H1 (cell line): ENCODE data around the gene SLC38A7.

Source experiments
- CBX5 ChIP-seq: fragments of 300-800, 300-1000 bp; sonication (generic); IDR thresholded peaks from 2 replicates; pipeline ENCODE4 v1.7.1; 2016; ENCODE audit warnings: antibody characterized with exemption, low read length, low read depth
- CREB1 ChIP-seq: IDR thresholded peaks from 2 replicates; pipeline ENCODE4 v1.6.1; 2012; ENCODE audit warnings: inconsistent platforms
- CTCF ChIP-seq, 3 experiments: IDR thresholded peaks; 1 replicate in 2 of 3; 2 replicates in 1 of 3; pipeline versions ENCODE4 v1.5.1 to v1.6.1; 2011; ENCODE audit warnings: low read length in 3 of 3, mild to moderate bottlenecking in 3 of 3, inconsistent platforms in 2 of 3, low read depth in 1 of 3, moderate library complexity in 1 of 3; ENCODE audit not compliant: insufficient read depth in 1 of 3; ENCODE audit errors: control extremely low read depth in 1 of 3
- POLR2A ChIP-seq, 2 experiments: IDR thresholded peaks; 1 replicate in 1 of 2; 2 replicates in 1 of 2; pipeline ENCODE4 v1.6.1; 2011; ENCODE audit warnings: low read depth in 2 of 2, low read length in 2 of 2, mild to moderate bottlenecking in 2 of 2; ENCODE audit errors: control extremely low read depth in 1 of 2
- SIN3A ChIP-seq, 2 experiments: IDR thresholded peaks in 1 of 2; conservative IDR thresholded peaks in 1 of 2; 2 replicates each; pipeline ENCODE4 v1.6.1; 2011 to 2012; ENCODE audit warnings: low read length in 2 of 2, improper control_type of control experiment in 1 of 2, low read depth in 1 of 2, mild to moderate bottlenecking in 1 of 2

DNA sequence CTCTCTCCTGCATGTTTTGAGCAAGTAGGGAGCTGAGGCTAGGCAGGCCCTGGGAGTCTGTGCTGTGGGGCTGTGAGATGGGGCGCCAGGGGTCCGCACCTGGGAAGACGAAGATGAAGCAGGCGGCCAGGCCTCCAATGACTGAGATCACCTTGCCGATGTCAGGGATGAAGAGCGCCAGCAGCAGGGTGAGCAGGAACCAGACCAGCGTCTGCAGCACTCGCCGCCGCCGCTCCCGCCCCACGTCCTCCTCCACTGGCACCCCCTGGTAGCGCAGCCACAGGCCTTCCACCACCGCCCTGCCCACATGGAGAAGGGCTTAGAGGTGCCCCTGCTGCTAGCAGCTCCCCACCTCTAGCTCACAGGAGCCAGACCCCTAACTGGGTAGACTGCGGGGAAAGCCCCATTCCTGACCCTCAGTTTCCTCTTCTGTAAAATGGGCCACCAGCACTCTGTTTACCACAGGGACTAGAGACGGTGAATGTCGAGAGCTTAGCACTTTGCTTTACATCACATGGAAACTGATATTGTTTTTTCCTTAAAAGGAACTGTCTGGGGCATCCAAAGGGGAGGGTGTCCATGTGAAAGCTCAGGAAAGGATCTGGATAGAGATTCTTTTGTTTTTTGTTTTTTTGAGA lies 13.5 kb downstream of the SLC38A7 start:
- TF ChIP-seq CTCF (IDR thresholded peaks at IDR 0.05; ENCODE audit: control extremely low read depth in 1 of 3, insufficient read depth in 1 of 3, low read depth in 1 of 3, low read length in 3 of 3) (no peak), CREB1 (no peak), POLR2A (IDR thresholded peaks at IDR 0.05; ENCODE audit: control extremely low read depth in 1 of 2, low read depth in 2 of 2, low read length in 2 of 2) (no peak), CBX5 (no peak), SIN3A (conservative IDR thresholded peaks at IDR 0.05 in 1 of 2, IDR thresholded peaks at IDR 0.05 in 1 of 2; ENCODE audit: low read depth in 1 of 2, low read length in 2 of 2) (no peak)
